SH-SY5Y (cell line): ENCODE data around the gene THEMIS2.

Experiments used
- GATA2 ChIP-seq: IDR thresholded peaks from 2 replicates; pipeline ENCODE4 v1.6.1; 2011; ENCODE audit warnings: mild to moderate bottlenecking, low read depth, low read length
- GATA3 ChIP-seq: IDR thresholded peaks from 2 replicates; pipeline ENCODE4 v1.6.1; 2011; ENCODE audit warnings: low read depth, mild to moderate bottlenecking, low read length, moderate library complexity

DNA sequence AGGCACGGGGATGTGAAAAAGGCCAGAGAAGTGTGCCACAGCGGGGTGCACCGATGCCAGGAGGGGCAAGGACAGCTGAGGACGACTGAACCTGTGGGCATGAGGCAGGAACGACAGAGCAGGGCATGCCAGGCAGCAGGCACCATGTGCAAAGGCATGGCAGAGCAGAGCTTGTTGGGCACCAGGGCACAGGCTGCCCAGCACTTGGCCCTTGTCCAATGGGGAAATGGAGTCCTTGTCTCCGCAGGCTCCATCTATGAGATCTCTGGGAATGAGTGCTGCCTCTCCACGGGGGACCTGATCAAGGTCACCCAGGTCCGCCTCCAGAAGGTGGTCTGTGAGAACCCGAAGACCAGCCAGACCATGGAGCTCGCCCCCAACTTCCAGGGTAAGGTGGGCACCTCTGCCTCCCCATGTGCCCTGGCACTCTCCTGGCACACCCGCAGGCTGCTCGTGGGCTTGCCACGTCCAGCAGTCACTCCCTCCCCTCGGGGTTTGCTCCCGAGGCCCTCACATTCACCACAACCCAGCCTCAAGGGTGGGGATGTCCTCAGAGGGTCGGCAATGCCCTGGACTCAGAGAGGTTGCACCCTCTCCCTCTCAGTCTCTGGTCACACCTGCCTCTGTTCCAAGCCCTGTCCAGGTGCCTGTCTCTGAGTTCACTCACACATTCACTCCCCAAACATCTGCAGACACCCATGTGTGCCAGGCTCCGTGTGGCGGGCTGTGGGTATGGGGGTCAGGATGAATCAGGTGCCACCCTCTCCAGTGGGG is 4.2 kb downstream of the THEMIS2 start:
- TF ChIP-seq GATA2 (no peak), GATA3 (no peak)
